Activated CD4-positive, alpha-beta T cell treated with anti-CD3 and anti-CD28 coated beads, Interleukin-2, amount 50 U/mL, for 16 hours (primary cell): ENCODE data around the gene DOHH.
"Not testable (repeated sequence)": the region's sequence is repeated elsewhere in the genome, so short reads cannot be mapped to it uniquely, and the experiment has no call there.

Source experiments
- DNase-seq: peaks from one replicate; pipeline ENCODE4 v3.0.0-alpha.2; 2020

DOHH gene

GRCh38 chr19:3518659-3519058, 18.2 kb upstream of the DOHH start:
- DNase-seq = no peak

- no peak for DNase-seq
Observed at GRCh38 chr19:3518255-3518654, 17.8 kb upstream of the DOHH start.

- no peak for DNase-seq
Observed at GRCh38 chr19:3517638-3518037, 17.2 kb upstream of the DOHH start.

- DNase-seq = no peak
Observed at GRCh38 chr19:3516675-3517207, 16.3 kb upstream of the DOHH start.

- DNase-seq = no peak
Observed at GRCh38 chr19:3515891-3516422, 15.5 kb upstream of the DOHH start.

GRCh38 chr19:3514930-3515329, 14.5 kb upstream of the DOHH start:
- no peak for DNase-seq

- DNase-seq = no peak
Observed at GRCh38 chr19:3513229-3514140, 13.0 kb upstream of the DOHH start.

GRCh38 chr19:3512562-3513228, 12.2 kb upstream of the DOHH start:
- no peak for DNase-seq

- DNase-seq = no peak
Observed at GRCh38 chr19:3511506-3512251, 11.2 kb upstream of the DOHH start.

GRCh38 chr19:3510727-3511126, 10.3 kb upstream of the DOHH start:
- no peak for DNase-seq

- DNase-seq = peak; percentile 17
Observed at GRCh38 chr19:3509566-3509989, 9.1 kb upstream of the DOHH start.

GRCh38 chr19:3508771-3509535, 8.5 kb upstream of the DOHH start:
- DNase-seq = no peak

- not testable (repeated sequence) for DNase-seq
Observed at GRCh38 chr19:3508121-3508661, 7.7 kb upstream of the DOHH start.

GRCh38 chr19:3507371-3508120, 7.1 kb upstream of the DOHH start:
- no peak for DNase-seq

- DNase-seq = peak; percentile 23
Observed at GRCh38 chr19:3506384-3507340, 6.2 kb upstream of the DOHH start.

GRCh38 chr19:3505598-3506383, 5.3 kb upstream of the DOHH start, which contains the start of gene FZR1:
Gene FZR1, plus strand, starts transcription at chr19:3506311. Its CDS starts 16,679 bp downstream, at chr19:3522990.
- DNase-seq = peak; percentile 100

GRCh38 chr19:3504735-3505134, 4.3 kb upstream of the DOHH start:
- no peak for DNase-seq

- DNase-seq = no peak
Observed at GRCh38 chr19:3503036-3503572, 2.6 kb upstream of the DOHH start.

GRCh38 chr19:3501780-3502179, 1.3 kb upstream of the DOHH start:
- DNase-seq = no peak
